H1 (cell line): ENCODE data around the gene STIM2. TPM values are rescaled to one million over a fixed set of nuclear protein-coding genes. Genes with fewer than 3 reads are reported as not detected.
"Not testable (repeated sequence)": the region's sequence is repeated elsewhere in the genome, so short reads cannot be mapped to it uniquely, and the experiment has no call there.

Source experiments
- CTCF ChIA-PET: fragments of 300-600 bp; sonication (Branson Sonifier 250); formaldehyde crosslinking; loops from one replicate; lab custom pipeline; 2021; ENCODE audit not compliant: partially characterized antibody; lab: Charles Lee
- POLR2A ChIA-PET: fragments of 300-600 bp; sonication (Branson Sonifier 250); formaldehyde crosslinking; loops from one replicate; lab custom pipeline; 2021; ENCODE audit warnings: inconsistent platforms; ENCODE audit not compliant: partially characterized antibody; lab: Charles Lee
- DNase-seq, 2 experiments: peaks; one replicate each; pipeline versions ENCODE4 v3.0.0 to v3.0.0-alpha.2; 2010 to 2022; ENCODE audit warnings: low spot score in 2 of 2, low read depth in 1 of 2, mixed read lengths in 1 of 2
- FAIRE-seq: peaks from 2 replicates; lab custom pipeline; 2011; peaks lifted over from hg19 to GRCh38; lab: Jason Lieb, UNC
- H2AFZ ChIP-seq: 2 replicates; pipeline ENCODE4 v1.8.1; 2012; ENCODE audit warnings: low read length, inconsistent platforms
- H2AK5ac ChIP-seq: 2 replicates; pipeline ENCODE4 v1.6.1; 2013; ENCODE audit warnings: low read depth, low read length
- H2BK120ac ChIP-seq: replicated peaks from 2 replicates; pipeline ENCODE3; 2013; ENCODE audit warnings: low read depth, low read length, inconsistent platforms
- H2BK12ac ChIP-seq: 2 replicates; pipeline ENCODE4 v1.6.1; 2013; ENCODE audit warnings: low read depth, low read length
- H2BK15ac ChIP-seq: 2 replicates; pipeline ENCODE4 v1.6.1; 2013; ENCODE audit warnings: low read length
- H2BK20ac ChIP-seq: 2 replicates; pipeline ENCODE4 v1.6.1; 2013; ENCODE audit warnings: low read length
- H2BK5ac ChIP-seq: 2 replicates; pipeline ENCODE4 v1.6.1; 2013; ENCODE audit warnings: low read depth, low read length
- H3K14ac ChIP-seq: 2 replicates; pipeline ENCODE4 v1.6.1; 2013; ENCODE audit warnings: inconsistent platforms; ENCODE audit not compliant: insufficient read length
- H3K18ac ChIP-seq: 2 replicates; pipeline ENCODE4 v1.6.1; 2013; ENCODE audit warnings: low read length; ENCODE audit errors: extremely low read depth
- H3K23ac ChIP-seq: 2 replicates; pipeline ENCODE4 v1.6.1; 2013; ENCODE audit warnings: inconsistent platforms; ENCODE audit not compliant: insufficient read length
- H3K23me2 ChIP-seq: 2 replicates; pipeline ENCODE4 v1.6.1; 2013; ENCODE audit warnings: low read depth, low read length
- H3K27ac ChIP-seq: 2 replicates; pipeline ENCODE4 v1.6.1; 2011; ENCODE audit warnings: low read depth, low read length, inconsistent platforms
- H3K27me3 ChIP-seq, 4 experiments: replicated peaks in 1 of 4; 1 replicate in 1 of 4; 2 replicates in 3 of 4; pipeline versions ENCODE4 v1.6.1 to v1.8.1; 2011 to 2013; ENCODE audit warnings: low read length in 3 of 4, mild to moderate bottlenecking in 3 of 4, inconsistent platforms in 2 of 4, mixed read lengths in 2 of 4, moderate library complexity in 1 of 4; ENCODE audit not compliant: control insufficient read depth in 3 of 4, insufficient read depth in 3 of 4; ENCODE audit errors: extremely low read depth in 1 of 4
- H3K36me3 ChIP-seq, 4 experiments: 2 replicates each; pipeline versions ENCODE4 v1.6.1 to v1.8.1; 2011 to 2013; ENCODE audit warnings: mild to moderate bottlenecking in 4 of 4, low read length in 3 of 4, moderate library complexity in 2 of 4, control low read depth in 1 of 4, inconsistent platforms in 1 of 4; ENCODE audit not compliant: insufficient read depth in 4 of 4, control insufficient read depth in 2 of 4
- H3K4ac ChIP-seq: replicated peaks from 2 replicates; pipeline ENCODE3; 2013; ENCODE audit warnings: low read length, low read depth, mixed read lengths, inconsistent platforms; ENCODE audit not compliant: insufficient read length
- H3K4me1 ChIP-seq, 4 experiments: replicated peaks in 1 of 4; 1 replicate in 1 of 4; 2 replicates in 3 of 4; pipeline versions ENCODE4 v1.6.1 to v1.8.1; 2011 to 2013; ENCODE audit warnings: low read length in 3 of 4, inconsistent platforms in 2 of 4, mixed read lengths in 1 of 4; ENCODE audit not compliant: insufficient read depth in 4 of 4, control insufficient read depth in 3 of 4
- H3K4me2 ChIP-seq, 2 experiments: 2 replicates each; pipeline versions ENCODE4 v1.6.1 to v1.8.1; 2011 to 2013; ENCODE audit warnings: low read depth in 2 of 2, low read length in 2 of 2, control low read depth in 1 of 2, inconsistent platforms in 1 of 2, mild to moderate bottlenecking in 1 of 2; ENCODE audit not compliant: insufficient read depth in 1 of 2
- H3K4me3 ChIP-seq, 4 experiments: fragments of 200-600, 300-600 bp in 1 of 4; sonication (generic), shearing (Covaris generic), sonication (Bioruptor Twin) in 1 of 4; 2 replicates each; pipeline versions ENCODE4 v1.5.1 to v1.8.1; 2011 to 2016; ENCODE audit warnings: low read length in 4 of 4, low read depth in 3 of 4, control low read depth in 2 of 4, inconsistent platforms in 2 of 4, mild to moderate bottlenecking in 2 of 4, mixed read lengths in 1 of 4, moderate library complexity in 1 of 4; ENCODE audit not compliant: insufficient read depth in 2 of 4; ENCODE audit errors: extremely low read depth in 1 of 4
- H3K56ac ChIP-seq: replicated peaks from 2 replicates; pipeline ENCODE3; 2013; ENCODE audit warnings: low read depth, mild to moderate bottlenecking, mixed read lengths, low read length, inconsistent platforms; ENCODE audit not compliant: insufficient read length
- H3K79me1 ChIP-seq: 2 replicates; pipeline ENCODE4 v1.6.1; 2013; ENCODE audit warnings: low read depth, low read length, control low read depth
- H3K79me2 ChIP-seq, 2 experiments: 2 replicates each; pipeline versions ENCODE4 v1.6.1 to v1.8.1; 2012 to 2013; ENCODE audit warnings: low read length in 2 of 2, mild to moderate bottlenecking in 2 of 2, inconsistent platforms in 1 of 2; ENCODE audit not compliant: insufficient read depth in 2 of 2, control insufficient read depth in 1 of 2
- H3K9ac ChIP-seq, 4 experiments: replicated peaks in 1 of 4; 1 replicate in 1 of 4; 2 replicates in 3 of 4; pipeline versions ENCODE4 v1.6.1 to v1.8.1; 2011 to 2013; ENCODE audit warnings: low read depth in 3 of 4, low read length in 3 of 4, control low read depth in 2 of 4, mild to moderate bottlenecking in 2 of 4, moderate library complexity in 2 of 4, inconsistent platforms in 1 of 4; ENCODE audit errors: extremely low read depth in 1 of 4
- H3K9me3 ChIP-seq, 2 experiments: 2 replicates each; pipeline versions ENCODE4 v1.6.1 to v1.8.1; 2012 to 2013; ENCODE audit warnings: mild to moderate bottlenecking in 2 of 2, moderate library complexity in 2 of 2, control low read depth in 1 of 2, inconsistent platforms in 1 of 2, low read depth in 1 of 2, low read length in 1 of 2, mixed read lengths in 1 of 2; ENCODE audit not compliant: insufficient read depth in 2 of 2
- H4K20me1 ChIP-seq, 2 experiments: replicated peaks in 1 of 2; 2 replicates each; pipeline versions ENCODE3 to v1.8.1; 2011 to 2013; ENCODE audit warnings: inconsistent platforms in 2 of 2, low read length in 2 of 2, mild to moderate bottlenecking in 1 of 2; ENCODE audit not compliant: insufficient read depth in 2 of 2, control insufficient read depth in 1 of 2
- H4K5ac ChIP-seq: 2 replicates; pipeline ENCODE4 v1.6.1; 2013; ENCODE audit warnings: low read length, low read depth, mixed read lengths, inconsistent platforms; ENCODE audit not compliant: insufficient read length
- H4K8ac ChIP-seq: 2 replicates; pipeline ENCODE4 v1.8.0; 2013; ENCODE audit warnings: mild to moderate bottlenecking, moderate library complexity, low read length, inconsistent platforms; ENCODE audit not compliant: insufficient read depth; ENCODE audit errors: extremely low read depth
- H4K91ac ChIP-seq: replicated peaks from 2 replicates; pipeline ENCODE3; 2013; ENCODE audit warnings: low read length, mixed read lengths, inconsistent platforms; ENCODE audit not compliant: insufficient read length
- WGBS, 2 experiments: shearing (Covaris generic) in 1 of 2; methylation state at CpG; one replicate each; pipeline versions ENCODE4 v1.1.6 to v1.1.7; 2013 to 2015; ENCODE audit warnings: low lambda C conversion rate in 2 of 2, mixed read lengths in 2 of 2, inconsistent platforms in 1 of 2, low coverage in 1 of 2, missing lambda C conversion rate in 1 of 2; ENCODE audit not compliant: insufficient replicate concordance in 2 of 2, insufficient coverage in 1 of 2, insufficient read length in 1 of 2; ENCODE audit errors: extremely low coverage in 1 of 2, missing lambda C conversion rate in 1 of 2; 5-methylcytosine and 5-hydroxymethylcytosine counted together
- polyA plus RNA-seq, 7 experiments: library from polyadenylated mRNA; depleted of rRNA in 3 of 7; stranded (reverse) in 5 of 7; unstranded in 2 of 7; fragments of >200 nt in 5 of 7; fragments of 200-250 nt in 2 of 7; gene quantifications; 1 replicate in 5 of 7; 2 replicates in 1 of 7; 4 replicates in 1 of 7; pipeline versions ENCODE4 v1.2.1 to v1.2.3, GENCODE V29; 2011 to 2013; ENCODE audit warnings: missing spikeins in 2 of 7, mixed read lengths in 2 of 7
- total RNA-seq: library from RNA; stranded (reverse); fragmentation: NEBNext Ultra II Directional; extraction: Animal tissue kit (Norgen Biotek cat#: 25700); gene quantifications from 2 replicates; pipeline ENCODE4 v1.2.1, GENCODE V29; 2021

The STIM2 gene
- total and polyA plus RNA-seq, 2 of the 8 experiments (the other 6 are each of a cell fraction or from before 2014, with no cell fraction given), result 22.9 to 23.0 TPM

DNA sequence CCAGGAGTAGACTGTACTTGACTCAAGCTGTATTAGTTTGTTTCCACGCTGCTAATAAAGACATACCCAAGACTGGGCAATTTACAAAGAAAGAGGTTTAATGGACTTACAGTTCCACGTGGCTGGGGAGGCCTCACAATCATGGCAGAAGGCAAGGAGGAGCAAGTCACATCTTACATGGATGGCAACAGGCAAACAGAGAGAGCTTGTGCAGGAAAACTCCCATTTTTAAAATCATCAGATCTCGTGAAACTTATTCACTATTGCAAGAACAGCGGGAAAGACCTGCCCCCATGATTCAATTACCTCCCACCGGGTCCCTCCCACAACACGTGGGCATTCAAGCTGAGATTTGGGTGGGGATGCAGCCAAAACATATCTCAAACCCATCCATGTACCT is 37.7 kb upstream of the STIM2 start:
- H2BK12ac ChIP-seq, H3K27ac ChIP-seq, H3K4ac ChIP-seq, H3K23me2 ChIP-seq, CTCF ChIA-PET, H3K36me3 ChIP-seq, POLR2A ChIA-PET, H3K4me1 ChIP-seq, H3K79me1 ChIP-seq, DNase-seq, H2AK5ac ChIP-seq, H2BK15ac ChIP-seq, FAIRE-seq, H3K9ac ChIP-seq, H3K27me3 ChIP-seq, H3K14ac ChIP-seq, H2BK20ac ChIP-seq, H2BK5ac ChIP-seq, H3K9me3 ChIP-seq, H3K4me2 ChIP-seq, H3K4me3 ChIP-seq, H4K8ac ChIP-seq, H4K91ac ChIP-seq, H3K18ac ChIP-seq, H3K79me2 ChIP-seq, H2AFZ ChIP-seq, H2BK120ac ChIP-seq, H4K20me1 ChIP-seq, H3K56ac ChIP-seq, H4K5ac ChIP-seq, H3K23ac ChIP-seq: not testable (repeated sequence)
- 90% methylated on average over 6 of the region's 6 CpGs; no CpG with 5 or more reads in 1 of the 2 experiments for WGBS, 2 experiments
